Right lobe of liver (tissue), 6 donors: ENCODE results near the gene ZNF319. TPM values are rescaled to one million over a fixed set of nuclear protein-coding genes. Genes with fewer than 3 reads are reported as not detected.

Experiments used
- ATAC-seq, 4 donors: fragments of 200-7000 bp; cut with Tn5 transposase; one replicate each; pipeline ENCODE4 v1.9.1; 2020; ENCODE audit warnings: mild to moderate bottlenecking in 4 of 4, moderate library complexity in 4 of 4
- DNase-seq, 3 donors: peaks; one replicate each; pipeline ENCODE4 v3.0.0-alpha.2; 2020
- H3K27ac ChIP-seq, 3 donors: fragments of 200-600 bp; one replicate each; pipeline ENCODE4 v1.8.0; 2022
- H3K27me3 ChIP-seq, 2 donors: fragments of 200-600 bp; one replicate each; pipeline ENCODE4 v1.8.0; 2022
- H3K36me3 ChIP-seq, 4 donors: fragments of 200-600 bp; sonication (generic) in 1 of 4; one replicate each; pipeline versions ENCODE4 v1.5.1 to v1.8.0; 2017 to 2022; ENCODE audit warnings: control low read depth in 1 of 4
- H3K4me1 ChIP-seq, 4 donors: fragments of 200-600 bp; sonication (generic) in 1 of 4; one replicate each; pipeline versions ENCODE4 v1.5.1 to v1.8.0; 2017 to 2022; ENCODE audit warnings: control low read depth in 1 of 4
- H3K4me3 ChIP-seq, 3 donors: fragments of 200-600 bp; one replicate each; pipeline ENCODE4 v1.8.0; 2022
- H3K9me3 ChIP-seq, 4 donors: fragments of 200-600 bp; sonication (generic) in 1 of 4; one replicate each; pipeline versions ENCODE4 v1.5.1 to v1.8.0; 2017 to 2022; ENCODE audit warnings: control low read depth in 1 of 4
- POLR2A ChIP-seq: fragments of 450-650 bp; IDR thresholded peaks from one replicate; pipeline ENCODE4 v1.6.1; 2017; ENCODE audit warnings: antibody characterized with exemption, mild to moderate bottlenecking
- WGBS: methylation state at CpG from one replicate; pipeline ENCODE4 v1.1.6; 2018; ENCODE audit warnings: low coverage, low lambda C conversion rate; ENCODE audit not compliant: insufficient coverage; ENCODE audit errors: missing lambda C conversion rate; 5-methylcytosine and 5-hydroxymethylcytosine counted together
- intact Hi-C, 2 donors: fragments of 100-400 bp; cut with DNase I; formaldehyde crosslinking; loops; one replicate each; pipeline versions ENCODE4 v1.11.2 to v1.14.1; 2022
- total RNA-seq, 6 experiments: library from RNA; depleted of rRNA in 2 of 6; stranded (reverse); fragments of >200 nt in 2 of 6; fragmentation: NEBNext Ultra II Directional in 3 of 6; extraction: Animal tissue kit (Norgen Biotek cat#: 25700) in 3 of 6; gene quantifications; one replicate each; pipeline versions ENCODE4 v1.1.0 to v1.2.4, GENCODE V29; 2016 to 2023
- TF ChIP-seq, protein P1 (sequence below), 4 donors: fragments of 200-600 bp in 3 of 4; fragments of 450-650 bp in 1 of 4; IDR thresholded peaks; one replicate each; pipeline versions ENCODE4 v1.5.1 to v1.8.0; 2016 to 2022; ENCODE audit warnings: antibody characterized with exemption in 4 of 4, mild to moderate bottlenecking in 2 of 4
- donor health status: DM: no; HTN: yes; CAD: no.
- donor health status: DM: no; HTN: no; CAD: no.
- donor health status: DM: no; HTN: no; CAD: no.
- donor health status: DM: no; HTN: yes; CAD: no.
- donor health status: DM: no; HTN: yes; CAD: no.

ZNF319 gene
- total RNA-seq, 6 experiments from 2014 or later = 2.5 to 4.9 (median 3.4) TPM

DNA sequence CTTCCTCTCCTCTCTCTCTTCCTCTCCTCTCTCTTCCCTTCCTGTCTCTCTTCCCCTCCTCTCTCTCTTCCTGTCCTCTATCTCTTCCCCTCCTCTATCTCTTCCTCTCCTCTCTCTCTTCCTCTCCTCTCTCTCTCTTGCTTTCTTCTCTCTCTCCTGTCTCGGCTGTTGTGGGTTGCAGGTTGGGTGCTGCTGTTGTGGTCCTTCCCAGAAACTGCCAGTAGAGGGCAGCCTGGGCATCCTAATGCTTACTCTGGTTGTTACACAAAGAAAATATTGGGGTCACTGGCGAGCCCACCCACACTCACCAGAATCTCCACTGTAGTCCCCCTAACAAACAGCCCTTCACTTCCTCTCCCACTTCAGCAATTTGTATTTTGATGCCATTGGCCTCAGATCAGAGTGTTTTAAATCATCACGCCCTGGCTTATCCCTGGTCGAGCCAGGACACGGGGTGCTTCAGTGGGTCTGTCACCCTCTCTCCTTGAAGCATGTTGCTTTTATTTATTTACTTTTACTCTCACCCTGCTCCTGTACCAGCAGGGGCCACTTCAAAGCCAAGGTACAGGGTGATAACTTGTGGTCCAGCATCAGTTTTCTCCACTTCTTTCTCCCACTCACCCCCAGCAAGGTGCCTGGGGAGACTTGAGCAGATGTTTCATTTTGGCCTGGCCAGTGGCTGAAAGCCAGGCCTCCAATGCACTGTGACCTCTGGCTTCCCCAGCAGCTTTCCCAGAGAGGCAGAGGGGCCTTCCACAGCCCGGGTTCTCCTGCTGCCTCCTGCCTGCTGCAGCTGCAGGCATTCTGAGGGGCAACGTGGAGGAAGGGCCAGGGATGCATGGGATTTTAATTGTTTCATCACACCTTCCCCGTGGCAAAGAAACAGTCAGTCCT, 20.4 kb upstream of the ZNF319 start:
- ATAC-seq = no peak
- H3K4me3 ChIP-seq = no peak overlapping the region

GRCh38 chr16:58019866-58020538, 19.5 kb upstream of the ZNF319 start:
- ATAC-seq = no peak
- no peak for DNase-seq
- Histone ChIP-seq H3K27ac (no peak overlapping the region), H3K9me3 (no peaks in the 10 kb centered on the region), H3K4me3 (no peak overlapping the region), H3K4me1 (peaks cover 0 to 21% (median 9%) of the 10 kb centered on the region in 4 donors), H3K36me3 (peaks cover 0 to 15% (median 2%) of the 10 kb centered on the region in 4 donors), H3K27me3 (no peaks in the 10 kb centered on the region)
- WGBS = 77% methylated on average over 6 of the region's 8 CpGs
- TF ChIP-seq, protein P1, sequence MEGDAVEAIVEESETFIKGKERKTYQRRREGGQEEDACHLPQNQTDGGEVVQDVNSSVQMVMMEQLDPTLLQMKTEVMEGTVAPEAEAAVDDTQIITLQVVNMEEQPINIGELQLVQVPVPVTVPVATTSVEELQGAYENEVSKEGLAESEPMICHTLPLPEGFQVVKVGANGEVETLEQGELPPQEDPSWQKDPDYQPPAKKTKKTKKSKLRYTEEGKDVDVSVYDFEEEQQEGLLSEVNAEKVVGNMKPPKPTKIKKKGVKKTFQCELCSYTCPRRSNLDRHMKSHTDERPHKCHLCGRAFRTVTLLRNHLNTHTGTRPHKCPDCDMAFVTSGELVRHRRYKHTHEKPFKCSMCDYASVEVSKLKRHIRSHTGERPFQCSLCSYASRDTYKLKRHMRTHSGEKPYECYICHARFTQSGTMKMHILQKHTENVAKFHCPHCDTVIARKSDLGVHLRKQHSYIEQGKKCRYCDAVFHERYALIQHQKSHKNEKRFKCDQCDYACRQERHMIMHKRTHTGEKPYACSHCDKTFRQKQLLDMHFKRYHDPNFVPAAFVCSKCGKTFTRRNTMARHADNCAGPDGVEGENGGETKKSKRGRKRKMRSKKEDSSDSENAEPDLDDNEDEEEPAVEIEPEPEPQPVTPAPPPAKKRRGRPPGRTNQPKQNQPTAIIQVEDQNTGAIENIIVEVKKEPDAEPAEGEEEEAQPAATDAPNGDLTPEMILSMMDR (IDR thresholded peaks at IDR 0.05) = no peak
- TF ChIP-seq POLR2A = no peak
- intact Hi-C loops = loop anchor here (5.0 to 10.0 kb wide), 3 partner anchors 97 to 255 kb away; no protein-coding TSS in a partner anchor

More for the DNA sequence above, 20.4 kb upstream of the ZNF319 start:
- TF ChIP-seq, protein P1 (IDR thresholded peaks at IDR 0.05) = peak; percentile 70 to 81 (median 74)
- TF ChIP-seq POLR2A = no peak
- 38% methylated on average over 5 of the region's 8 CpGs for WGBS
- Histone ChIP-seq H3K9me3 (no peaks in the 10 kb centered on the region), H3K27ac (no peak overlapping the region), H3K4me1 (peaks cover 0 to 25% (median 9%) of the 10 kb centered on the region in 4 donors), H3K36me3 (peaks cover 0 to 15% (median 2%) of the 10 kb centered on the region in 4 donors), H3K27me3 (no peaks in the 10 kb centered on the region)
- intact Hi-C loops = loop anchor here (5.0 kb wide), 2 partner anchors 96 to 101 kb away; no protein-coding TSS in a partner anchor
- peak; percentile 58 to 71 (median 61) for DNase-seq

DNA sequence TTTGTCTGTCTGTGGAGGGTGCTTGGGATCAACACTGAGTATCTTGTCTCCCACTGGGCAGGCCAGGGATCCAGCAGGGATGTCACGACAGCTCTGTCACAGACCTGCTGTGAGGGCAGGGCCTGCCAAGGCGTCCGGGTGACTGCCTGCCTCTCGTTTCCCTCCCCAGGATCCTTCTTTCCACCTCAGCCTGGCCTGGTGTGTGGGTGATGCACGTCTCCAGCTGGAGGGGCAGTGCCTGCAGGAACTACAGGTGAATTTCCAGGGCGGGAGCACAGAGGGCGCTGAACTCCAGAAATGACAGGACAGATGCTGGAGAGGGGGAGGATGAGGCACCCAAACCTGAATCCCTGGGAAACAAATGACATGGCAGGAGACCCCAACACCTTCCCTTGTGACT, 18.3 kb upstream of the ZNF319 start:
- Histone ChIP-seq H3K9me3 (no peaks in the 10 kb centered on the region), H3K27ac (no peak overlapping the region), H3K4me3 (no peak overlapping the region), H3K27me3 (no peaks in the 10 kb centered on the region), H3K36me3 (peaks cover 0 to 15% (median 2%) of the 10 kb centered on the region in 4 donors), H3K4me1 (peaks cover 0 to 11% (median 5%) of the 10 kb centered on the region in 4 donors)
- ATAC-seq (no peak), DNase-seq (no peak)
- TF ChIP-seq, protein P1 (IDR thresholded peaks at IDR 0.05) = peak in 1 of 4 donors; percentile 20
- no peak for TF ChIP-seq POLR2A
- intact Hi-C loops = loop anchor here in 1 of 2 donors (10.0 kb wide), 1 partner anchor 254 kb away; no protein-coding TSS in a partner anchor
- 90% methylated on average over 2 of the region's 7 CpGs for WGBS

GRCh38 chr16:58016840-58017446, 16.5 kb upstream of the ZNF319 start:
- no peak overlapping the region for H3K4me3 ChIP-seq
- no peaks in the 10 kb centered on the region for H3K9me3 ChIP-seq
- 55% methylated on average over 11 of the region's 12 CpGs for WGBS
- no peaks in the 10 kb centered on the region for H3K4me1 ChIP-seq
- intact Hi-C loops = loop anchor here in 1 of 2 donors (10.0 kb wide), 1 partner anchor 252 kb away; no protein-coding TSS in a partner anchor
- ATAC-seq (no peak), DNase-seq (no peak)
- H3K27me3 ChIP-seq = no peaks in the 10 kb centered on the region
- H3K36me3 ChIP-seq = peaks cover 0 to 20% (median 2%) of the 10 kb centered on the region in 4 donors
- H3K27ac ChIP-seq = no peak overlapping the region
- TF ChIP-seq POLR2A = no peak
- TF ChIP-seq, protein P1 (IDR thresholded peaks at IDR 0.05) = no peak
